IMR-90 (cell line): ENCODE measurements around the gene SNAP25. TPM values are rescaled to one million over a fixed set of nuclear protein-coding genes. Genes with fewer than 3 reads are reported as not detected.

ENCODE experiments used
- ATAC-seq: fragments of 200-7000 bp; cut with Tn5 transposase; 2 replicates; pipeline ENCODE4 v1.9.1; 2020; ENCODE audit warnings: low read depth, mild to moderate bottlenecking, moderate library complexity
- BruUV-seq: library from RNA; stranded (reverse); fragments of 400-500 nt; replicated peaks from 2 replicates; lab custom pipeline; 2021; lab: Mats Ljungman, UMichigan
- CTCF ChIA-PET: fragments of 300-600 bp; formaldehyde crosslinking; extraction: SDS; loops from one replicate; lab custom pipeline; 2021; ENCODE audit warnings: antibody characterized with exemption; lab: Yijun Ruan, JAX
- POLR2A ChIA-PET: fragments of 300-600 bp; sonication (Branson Sonifier 250); formaldehyde crosslinking; loops from one replicate; lab custom pipeline; 2022; ENCODE audit warnings: antibody characterized with exemption; ENCODE audit not compliant: unreplicated experiment; lab: Charles Lee
- DNase-seq: peaks from one replicate; pipeline ENCODE4 v3.0.0; 2013
- H2AFZ ChIP-seq: replicated peaks from 2 replicates; pipeline ENCODE3; 2013; ENCODE audit warnings: low read length, mild to moderate bottlenecking; ENCODE audit not compliant: poor library complexity
- H2AK5ac ChIP-seq: 2 replicates; pipeline ENCODE4 v1.6.1; 2013; ENCODE audit warnings: low read depth, low read length, inconsistent platforms
- H2AK9ac ChIP-seq: replicated peaks from 2 replicates; pipeline ENCODE3; 2013; ENCODE audit warnings: mild to moderate bottlenecking, low read depth, low read length, moderate library complexity; ENCODE audit not compliant: poor library complexity
- H2BK120ac ChIP-seq: 2 replicates; pipeline ENCODE4 v1.6.1; 2013; ENCODE audit warnings: low read depth, low read length, inconsistent platforms
- H2BK15ac ChIP-seq: 3 replicates; pipeline ENCODE4 v1.6.1; 2013; ENCODE audit warnings: low read depth, low read length, inconsistent platforms
- H2BK20ac ChIP-seq: 2 replicates; pipeline ENCODE4 v1.6.1; 2013; ENCODE audit warnings: low read depth, mild to moderate bottlenecking, inconsistent platforms, low read length, moderate library complexity
- H2BK5ac ChIP-seq: 2 replicates; pipeline ENCODE4 v1.6.1; 2013; ENCODE audit warnings: mild to moderate bottlenecking, low read depth, low read length, inconsistent platforms; ENCODE audit not compliant: poor library complexity, severe bottlenecking
- H3K14ac ChIP-seq: replicated peaks from 2 replicates; pipeline ENCODE4 v1.6.1; 2013; ENCODE audit warnings: low read depth, low read length, inconsistent platforms
- H3K18ac ChIP-seq: 2 replicates; pipeline ENCODE4 v1.6.1; 2013; ENCODE audit warnings: low read depth, low read length, control low read depth
- H3K23ac ChIP-seq: 2 replicates; pipeline ENCODE4 v1.6.1; 2013; ENCODE audit warnings: low read depth, low read length, inconsistent platforms
- H3K27ac ChIP-seq: 2 replicates; pipeline ENCODE4 v1.5.1; 2013; ENCODE audit warnings: mild to moderate bottlenecking, control low read depth, low read length; ENCODE audit not compliant: insufficient read depth
- H3K27me3 ChIP-seq: 2 replicates; pipeline ENCODE4 v1.6.1; 2013; ENCODE audit warnings: low read length; ENCODE audit not compliant: control insufficient read depth, insufficient read depth
- H3K36me3 ChIP-seq: 2 replicates; pipeline ENCODE4 v1.6.1; 2013; ENCODE audit warnings: low read length, mixed read lengths; ENCODE audit not compliant: control insufficient read depth, insufficient read depth
- H3K4ac ChIP-seq: 2 replicates; pipeline ENCODE4 v1.6.1; 2013; ENCODE audit warnings: low read depth, low read length, inconsistent platforms
- H3K4me1 ChIP-seq: 2 replicates; pipeline ENCODE4 v1.6.1; 2013; ENCODE audit warnings: low read length, mixed read lengths; ENCODE audit not compliant: control insufficient read depth, insufficient read depth
- H3K4me2 ChIP-seq: 2 replicates; pipeline ENCODE4 v1.6.1; 2013; ENCODE audit warnings: low read depth, mild to moderate bottlenecking, control low read depth, low read length, moderate library complexity
- H3K4me3 ChIP-seq: 2 replicates; pipeline ENCODE4 v1.5.1; 2013; ENCODE audit warnings: low read depth, mild to moderate bottlenecking, control low read depth, low read length, moderate library complexity; ENCODE audit not compliant: insufficient read depth
- H3K56ac ChIP-seq: 2 replicates; pipeline ENCODE4 v1.6.1; 2013; ENCODE audit warnings: low read length, inconsistent platforms; ENCODE audit not compliant: insufficient read depth; ENCODE audit errors: extremely low read depth
- H3K79me1 ChIP-seq, 2 experiments: 2 replicates each; pipeline ENCODE4 v1.6.1; 2013; ENCODE audit warnings: low read length in 2 of 2, inconsistent platforms in 1 of 2, low read depth in 1 of 2
- H3K9ac ChIP-seq: 2 replicates; pipeline ENCODE4 v1.6.1; 2013; ENCODE audit warnings: low read depth, low read length, control low read depth
- H3K9me1 ChIP-seq: 2 replicates; pipeline ENCODE4 v1.6.1; 2013; ENCODE audit warnings: low read length, inconsistent platforms; ENCODE audit not compliant: insufficient read depth
- H3K9me3 ChIP-seq: 2 replicates; pipeline ENCODE4 v1.6.1; 2013; ENCODE audit warnings: low read length; ENCODE audit not compliant: control insufficient read depth, insufficient read depth
- H4K20me1 ChIP-seq: 2 replicates; pipeline ENCODE4 v1.6.1; 2013; ENCODE audit warnings: low read length, inconsistent platforms; ENCODE audit not compliant: insufficient read depth
- H4K5ac ChIP-seq: 2 replicates; pipeline ENCODE4 v1.6.1; 2013; ENCODE audit warnings: mild to moderate bottlenecking, low read depth, low read length, control low read depth
- H4K8ac ChIP-seq, 2 experiments: 2 replicates each; pipeline ENCODE4 v1.6.1; 2013; ENCODE audit warnings: low read depth in 2 of 2, low read length in 2 of 2, control low read depth in 1 of 2, inconsistent platforms in 1 of 2
- H4K91ac ChIP-seq: 2 replicates; pipeline ENCODE4 v1.6.1; 2013; ENCODE audit warnings: low read depth, low read length, inconsistent platforms; ENCODE audit not compliant: insufficient read depth
- BHLHE40 ChIP-seq: fragments of 150-350 bp; IDR thresholded peaks from 2 replicates; pipeline ENCODE4 v1.6.1; 2016; ENCODE audit warnings: mild to moderate bottlenecking, low read depth, low read length
- MAFK ChIP-seq: IDR thresholded peaks from 2 replicates; pipeline ENCODE4 v1.6.1; 2012; ENCODE audit warnings: low read depth, low read length, improper control_type of control experiment
- RAD21 ChIP-seq: IDR thresholded peaks from 2 replicates; pipeline ENCODE4 v1.6.1; 2012; ENCODE audit warnings: low read length, improper control_type of control experiment
- RFX5 ChIP-seq: IDR thresholded peaks from 2 replicates; pipeline ENCODE4 v1.8.0; 2012; ENCODE audit warnings: low read depth, mild to moderate bottlenecking, low read length, moderate library complexity
- WGBS, 2 experiments: methylation state at CpG; one replicate each; pipeline versions ENCODE4 v1.1.5 to v1.1.7; 2013; ENCODE audit warnings: missing lambda C conversion rate in 2 of 2; ENCODE audit not compliant: insufficient read length in 1 of 2; ENCODE audit errors: extremely low coverage in 2 of 2; 5-methylcytosine and 5-hydroxymethylcytosine counted together
- dilution Hi-C: fragments of 300-500 bp; cut with HindIII; formaldehyde crosslinking; loops from one replicate; pipeline ENCODE4 v1.14.3; 2018; ENCODE audit warnings: low sequenced_read_pairs; ENCODE audit not compliant: unreplicated experiment
- in situ Hi-C: fragments of 300-500 bp; cut with MboI; formaldehyde crosslinking; loops from 3 replicates; pipeline ENCODE4 v1.14.3; 2019; ENCODE audit warnings: low sequenced_read_pairs, inconsistent platforms, mixed read lengths
- intact Hi-C: fragments of 100-400 bp; cut with micrococcal nuclease; formaldehyde crosslinking; loops from 2 replicates; pipeline ENCODE4 v1.10.0; 2022
- polyA plus RNA-seq, 3 experiments: library from polyadenylated mRNA; depleted of rRNA; stranded (reverse); fragments of >200 nt; gene quantifications; 2 replicates each; pipeline ENCODE4 v1.2.3, GENCODE V29; 2012; ENCODE audit warnings: low replicate concordance in 1 of 3
- total RNA-seq: library from RNA; depleted of rRNA; stranded (reverse); fragments of >200 nt; gene quantifications from 2 replicates; pipeline ENCODE4 v1.2.3, GENCODE V29; 2012
- TF ChIP-seq, protein P1 (sequence below): conservative IDR thresholded peaks from 2 replicates; pipeline ENCODE4 v1.5.1; 2012; ENCODE audit warnings: mild to moderate bottlenecking, low read depth, low read length, improper control_type of control experiment

SNAP25 gene
- total and polyA plus RNA-seq, 2 of the 4 experiments (the other 2 are of a cell fraction) = 1.1 to 2.8 TPM

DNA sequence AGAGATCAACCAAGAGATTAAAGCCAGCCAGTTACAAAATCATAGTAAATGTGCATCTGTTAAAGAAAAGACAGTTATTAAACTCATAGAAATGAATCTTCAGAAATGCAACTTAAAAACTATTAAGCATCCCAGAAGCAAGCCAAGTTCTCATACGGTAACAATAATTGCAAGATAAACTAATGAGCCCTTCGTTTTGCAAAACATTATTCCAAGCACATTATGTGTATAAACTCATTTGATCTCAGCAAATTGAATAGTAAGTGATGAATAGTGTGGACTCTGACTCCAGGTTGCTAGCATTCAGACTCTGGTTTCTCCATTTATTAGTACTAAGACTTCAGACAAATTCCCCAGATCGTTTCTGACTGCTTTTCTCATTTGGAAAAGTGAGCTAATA lies 85.2 kb downstream of the SNAP25 start:
- H3K18ac ChIP-seq = no peak overlapping the region
- no peak overlapping the region; the same call in 1 of the 2 replicates for H4K5ac ChIP-seq
- no peak overlapping the region for H2BK15ac ChIP-seq
- no peak overlapping the region for H4K91ac ChIP-seq
- H3K9me1 ChIP-seq = peaks cover 10% of the 10 kb centered on the region
- no peaks in the 10 kb centered on the region; the same call in 1 of the 2 replicates for H3K27me3 ChIP-seq
- H3K27ac ChIP-seq = no peak overlapping the region
- ChIA-PET POLR2A (no interaction called here), CTCF (no interaction called here)
- H3K9ac ChIP-seq = no peak overlapping the region
- no peak overlapping the region for H3K23ac ChIP-seq
- dilution Hi-C loops = no loop called here
- BruUV-seq = no TSS peak
- H3K4ac ChIP-seq = no peak overlapping the region
- no peak overlapping the region for H2AK5ac ChIP-seq
- H4K8ac ChIP-seq = no peak overlapping the region
- ATAC-seq = no peak
- H3K14ac ChIP-seq = 0 out of 2 replicates have a peak overlapping the region, but pooled peaks have one; percentile 31
- H2BK120ac ChIP-seq = no peak overlapping the region; the same call in 1 of the 2 replicates
- H2BK5ac ChIP-seq = no peak overlapping the region
- TF ChIP-seq MAFK = no peak
- no peak for TF ChIP-seq BHLHE40
- TF ChIP-seq RAD21 = no peak
- TF ChIP-seq RFX5 = no peak
- TF ChIP-seq, protein P1, sequence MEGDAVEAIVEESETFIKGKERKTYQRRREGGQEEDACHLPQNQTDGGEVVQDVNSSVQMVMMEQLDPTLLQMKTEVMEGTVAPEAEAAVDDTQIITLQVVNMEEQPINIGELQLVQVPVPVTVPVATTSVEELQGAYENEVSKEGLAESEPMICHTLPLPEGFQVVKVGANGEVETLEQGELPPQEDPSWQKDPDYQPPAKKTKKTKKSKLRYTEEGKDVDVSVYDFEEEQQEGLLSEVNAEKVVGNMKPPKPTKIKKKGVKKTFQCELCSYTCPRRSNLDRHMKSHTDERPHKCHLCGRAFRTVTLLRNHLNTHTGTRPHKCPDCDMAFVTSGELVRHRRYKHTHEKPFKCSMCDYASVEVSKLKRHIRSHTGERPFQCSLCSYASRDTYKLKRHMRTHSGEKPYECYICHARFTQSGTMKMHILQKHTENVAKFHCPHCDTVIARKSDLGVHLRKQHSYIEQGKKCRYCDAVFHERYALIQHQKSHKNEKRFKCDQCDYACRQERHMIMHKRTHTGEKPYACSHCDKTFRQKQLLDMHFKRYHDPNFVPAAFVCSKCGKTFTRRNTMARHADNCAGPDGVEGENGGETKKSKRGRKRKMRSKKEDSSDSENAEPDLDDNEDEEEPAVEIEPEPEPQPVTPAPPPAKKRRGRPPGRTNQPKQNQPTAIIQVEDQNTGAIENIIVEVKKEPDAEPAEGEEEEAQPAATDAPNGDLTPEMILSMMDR = no peak
- intact Hi-C loops = no loop called here
- no peak overlapping the region for H3K4me2 ChIP-seq
- no peaks in the 10 kb centered on the region for H3K79me1 ChIP-seq
- H4K20me1 ChIP-seq = no peaks in the 10 kb centered on the region
- no peak for DNase-seq
- in situ Hi-C loops = no loop called here
- peaks cover 19% of the 10 kb centered on the region for H3K4me1 ChIP-seq
- peaks cover 3% of the 10 kb centered on the region for H3K36me3 ChIP-seq
- no peak overlapping the region for H2AFZ ChIP-seq
- H3K56ac ChIP-seq = no peak overlapping the region
- no peak overlapping the region for H2AK9ac ChIP-seq
- no peaks in the 10 kb centered on the region for H3K9me3 ChIP-seq
- H3K4me3 ChIP-seq = no peak overlapping the region
- 0 out of 2 replicates have a peak overlapping the region, but pooled peaks have one; percentile 51 for H2BK20ac ChIP-seq
- WGBS, 2 experiments = no CpG with 5 or more reads among the region's 3 CpGs
